Ascending aorta (tissue), 2 donors: ENCODE measurements around the gene HDGFL3. TPM values are rescaled to one million over a fixed set of nuclear protein-coding genes. Genes with fewer than 3 reads are reported as not detected.

Experiments used
- DNase-seq, 2 donors: peaks; one replicate each; pipeline ENCODE4 v3.0.0-alpha.2; 2019; ENCODE audit warnings: low spot score in 2 of 2
- H3K27ac ChIP-seq, 2 donors: fragments of 200-600 bp; sonication (generic); one replicate each; pipeline ENCODE4 v1.5.1; 2016 to 2017; ENCODE audit warnings: mild to moderate bottlenecking in 1 of 2
- H3K27me3 ChIP-seq: fragments of 200-600 bp; sonication (generic); one replicate; pipeline ENCODE4 v1.5.1; 2017
- H3K36me3 ChIP-seq, 2 donors: fragments of 200-600 bp; sonication (generic); one replicate each; pipeline ENCODE4 v1.5.1; 2016
- H3K4me1 ChIP-seq, 2 donors: fragments of 200-600 bp; sonication (generic); one replicate each; pipeline ENCODE4 v1.5.1; 2016 to 2017; ENCODE audit warnings: mild to moderate bottlenecking in 1 of 2
- H3K4me3 ChIP-seq, 2 donors: fragments of 200-600 bp; sonication (generic); one replicate each; pipeline ENCODE4 v1.5.1; 2016 to 2017; ENCODE audit warnings: mild to moderate bottlenecking in 1 of 2
- H3K9me3 ChIP-seq, 2 donors: fragments of 200-600 bp; sonication (generic); one replicate each; pipeline ENCODE4 v1.5.1; 2016
- CTCF ChIP-seq, 3 experiments: fragments of 200-600 bp in 2 of 3; fragments of 450-650 bp in 1 of 3; sonication (generic) in 2 of 3; IDR thresholded peaks; one replicate each; pipeline ENCODE4 v1.5.1; 2016 to 2019; ENCODE audit warnings: antibody characterized with exemption in 3 of 3, mild to moderate bottlenecking in 1 of 3, moderate library complexity in 1 of 3
- intact Hi-C: fragments of 100-400 bp; cut with DNase I; formaldehyde crosslinking; loops from one replicate; pipeline ENCODE4 v1.15.1; 2023
- total RNA-seq: library from RNA; depleted of rRNA; stranded (reverse); fragments of >200 nt; gene quantifications from one replicate; pipeline ENCODE4 v1.1.0, GENCODE V29; 2016

Gene HDGFL3
- total RNA-seq, 1 donor from 2014 or later = 20.8 TPM

GRCh38 chr15:83198476-83198875 is 9.1 kb downstream of the HDGFL3 start:
- Histone ChIP-seq H3K4me1 (peaks cover 0 to 6% of the 10 kb centered on the region in 2 donors), H3K4me3 (no peak overlapping the region), H3K27me3 (no peaks in the 10 kb centered on the region), H3K36me3 (no peaks in the 10 kb centered on the region), H3K9me3 (no peaks in the 10 kb centered on the region), H3K27ac (no peak overlapping the region)
- intact Hi-C loops = no loop called here
- no peak for TF ChIP-seq CTCF (IDR thresholded peaks at IDR 0.05)
- no peak for DNase-seq

GRCh38 chr15:83194528-83194927 is 13.1 kb downstream of the HDGFL3 start:
- intact Hi-C loops = no loop called here
- no peak for TF ChIP-seq CTCF (IDR thresholded peaks at IDR 0.05)
- H3K27ac ChIP-seq = no peak overlapping the region

GRCh38 chr15:83193721-83194120 is 13.9 kb downstream of the HDGFL3 start:
- TF ChIP-seq CTCF (IDR thresholded peaks at IDR 0.05) = no peak
- no peaks in the 10 kb centered on the region for H3K36me3 ChIP-seq
- H3K27me3 ChIP-seq = no peaks in the 10 kb centered on the region
- no peak overlapping the region for H3K4me3 ChIP-seq
- no peaks in the 10 kb centered on the region for H3K4me1 ChIP-seq
- no peaks in the 10 kb centered on the region for H3K9me3 ChIP-seq
- intact Hi-C loops = no loop called here
- no peak for DNase-seq
- no peak overlapping the region for H3K27ac ChIP-seq

More at GRCh38 chr15:83194528-83194927, 13.1 kb downstream of the HDGFL3 start:
- H3K27me3 ChIP-seq = no peaks in the 10 kb centered on the region
- H3K4me1 ChIP-seq = no peaks in the 10 kb centered on the region
- H3K36me3 ChIP-seq = no peaks in the 10 kb centered on the region
- no peak for DNase-seq
- H3K4me3 ChIP-seq = no peak overlapping the region
- no peaks in the 10 kb centered on the region for H3K9me3 ChIP-seq

GRCh38 chr15:83192742-83193141 is 14.9 kb downstream of the HDGFL3 start:
- intact Hi-C loops = no loop called here
- Histone ChIP-seq H3K9me3 (no peaks in the 10 kb centered on the region), H3K27me3 (no peaks in the 10 kb centered on the region), H3K4me3 (no peak overlapping the region), H3K4me1 (no peaks in the 10 kb centered on the region), H3K36me3 (no peaks in the 10 kb centered on the region), H3K27ac (no peak overlapping the region)
- no peak for DNase-seq
- TF ChIP-seq CTCF (IDR thresholded peaks at IDR 0.05) = no peak

- no peak for TF ChIP-seq CTCF (IDR thresholded peaks at IDR 0.05)
- DNase-seq = no peak
Measured at GRCh38 chr15:83190450-83190849, 17.2 kb downstream of the HDGFL3 start.

GRCh38 chr15:83185561-83185960 is 22.1 kb downstream of the HDGFL3 start:
- intact Hi-C loops = no loop called here
- no peak overlapping the region for H3K27ac ChIP-seq
- no peaks in the 10 kb centered on the region for H3K9me3 ChIP-seq
- no peaks in the 10 kb centered on the region for H3K36me3 ChIP-seq
- no peaks in the 10 kb centered on the region for H3K4me1 ChIP-seq
- no peak for DNase-seq
- no peak overlapping the region for H3K4me3 ChIP-seq
- H3K27me3 ChIP-seq = no peaks in the 10 kb centered on the region
- no peak for TF ChIP-seq CTCF (IDR thresholded peaks at IDR 0.05)

More at GRCh38 chr15:83190450-83190849, 17.2 kb downstream of the HDGFL3 start:
- H3K4me3 ChIP-seq = no peak overlapping the region
- H3K27ac ChIP-seq = no peak overlapping the region
- no peaks in the 10 kb centered on the region for H3K27me3 ChIP-seq
- intact Hi-C loops = no loop called here
- H3K36me3 ChIP-seq = no peaks in the 10 kb centered on the region
- no peaks in the 10 kb centered on the region for H3K4me1 ChIP-seq
- H3K9me3 ChIP-seq = no peaks in the 10 kb centered on the region
